ENCODE results near the gene SERGEF.
A peak's percentile ranks its signal among the peaks of the same experiment; 100 is the strongest.

The SERGEF gene

DNA sequence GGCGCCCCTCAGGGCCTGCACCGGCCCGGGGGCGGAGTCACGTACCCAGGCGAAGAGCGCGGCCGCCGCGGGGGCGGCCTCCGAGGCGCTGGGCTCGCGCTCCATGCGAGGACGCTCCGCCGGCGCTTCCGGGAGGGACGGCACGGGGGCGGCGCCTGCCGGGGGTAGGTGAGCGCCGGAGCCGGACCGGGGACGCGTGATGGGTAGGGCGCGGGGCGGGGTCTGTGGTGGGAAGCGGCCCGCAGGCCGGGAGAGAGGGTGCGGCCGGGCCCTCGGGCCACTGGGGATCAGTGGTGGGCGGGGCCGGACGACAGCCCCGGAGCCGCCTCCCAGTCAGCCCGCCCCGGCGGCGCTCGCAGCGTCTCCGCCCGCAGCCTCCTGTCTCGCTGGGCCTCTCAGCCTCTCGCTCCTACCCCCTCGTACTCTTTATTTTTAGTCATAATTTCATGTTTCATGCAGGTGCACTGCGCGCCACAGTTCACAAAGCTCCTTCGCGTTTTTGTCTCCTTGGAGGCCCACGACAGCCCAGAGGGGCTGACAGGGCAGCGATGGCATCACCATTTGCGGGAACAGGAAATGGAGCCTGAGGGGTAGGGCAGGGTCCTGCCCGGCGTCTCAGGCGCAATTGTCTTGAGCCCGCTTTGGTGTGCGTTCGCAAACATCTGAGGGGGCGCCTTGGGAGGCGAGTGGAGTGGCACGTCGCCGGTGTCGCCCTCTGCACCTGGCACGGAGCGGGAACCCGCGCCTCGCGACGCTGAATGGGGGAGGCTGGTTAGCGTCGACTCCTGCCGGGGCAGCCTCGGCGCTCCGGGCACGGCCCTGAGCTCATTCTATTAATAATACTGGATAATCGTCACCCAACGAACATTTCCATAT, at the start of gene SERGEF:
Gene SERGEF (minus strand): TSS at position 142 of the 876 bp plus-strand sequence. CDS start 37 bp downstream, at position 105.
- peak within 1 kb of the TSS; percentile 92 for H3K4me3 ChIP-seq (ENCODE audit: low read depth, low read length)
- peak within 1 kb of the TSS; percentile 47 for H3K9ac ChIP-seq (ENCODE audit: low read depth, low read length)
- H3K27me3 ChIP-seq (ENCODE audit: control insufficient read depth, insufficient read depth, low read length) = peaks cover 27% of the 10 kb centered on the region
- H3K4me1 ChIP-seq (ENCODE audit: control insufficient read depth, insufficient read depth, low read length) = peaks cover 8% of the 10 kb centered on the region
- no peaks in the 10 kb centered on the region for H3K36me3 ChIP-seq (ENCODE audit: control insufficient read depth, insufficient read depth, low read length)
- H3K9me3 ChIP-seq (ENCODE audit: control insufficient read depth, insufficient read depth, low read length) = no peaks in the 10 kb centered on the region

DNA sequence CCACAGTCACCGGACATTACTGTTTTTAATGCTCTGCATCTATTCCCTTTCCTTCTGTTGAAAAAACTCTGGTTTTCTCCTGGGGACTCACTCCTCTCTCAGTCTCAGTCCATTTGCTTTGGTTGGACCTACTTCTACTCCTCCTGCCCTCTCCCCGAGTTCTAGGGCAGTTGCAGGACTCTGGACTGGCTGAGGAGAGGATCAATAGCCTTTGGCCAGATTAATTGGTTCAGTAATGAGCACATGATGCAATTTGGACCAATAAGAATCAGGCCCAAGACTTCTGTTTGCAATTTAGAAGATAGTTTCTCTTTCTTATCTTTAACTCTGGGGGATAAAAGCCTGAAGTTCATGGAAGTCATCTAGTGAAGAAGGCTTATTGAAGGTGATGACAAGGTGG, 48.5 kb upstream of the SERGEF start:
- Histone ChIP-seq H3K36me3 (ENCODE audit: control insufficient read depth, insufficient read depth, low read length) (no peaks in the 10 kb centered on the region), H3K9me3 (ENCODE audit: control insufficient read depth, insufficient read depth, low read length) (no peaks in the 10 kb centered on the region), H3K4me3 (ENCODE audit: low read depth, low read length) (no peak overlapping the region), H3K27me3 (ENCODE audit: control insufficient read depth, insufficient read depth, low read length) (no peaks in the 10 kb centered on the region), H3K4me1 (ENCODE audit: control insufficient read depth, insufficient read depth, low read length) (no peaks in the 10 kb centered on the region), H3K9ac (ENCODE audit: low read depth, low read length) (no peak overlapping the region)

DNA sequence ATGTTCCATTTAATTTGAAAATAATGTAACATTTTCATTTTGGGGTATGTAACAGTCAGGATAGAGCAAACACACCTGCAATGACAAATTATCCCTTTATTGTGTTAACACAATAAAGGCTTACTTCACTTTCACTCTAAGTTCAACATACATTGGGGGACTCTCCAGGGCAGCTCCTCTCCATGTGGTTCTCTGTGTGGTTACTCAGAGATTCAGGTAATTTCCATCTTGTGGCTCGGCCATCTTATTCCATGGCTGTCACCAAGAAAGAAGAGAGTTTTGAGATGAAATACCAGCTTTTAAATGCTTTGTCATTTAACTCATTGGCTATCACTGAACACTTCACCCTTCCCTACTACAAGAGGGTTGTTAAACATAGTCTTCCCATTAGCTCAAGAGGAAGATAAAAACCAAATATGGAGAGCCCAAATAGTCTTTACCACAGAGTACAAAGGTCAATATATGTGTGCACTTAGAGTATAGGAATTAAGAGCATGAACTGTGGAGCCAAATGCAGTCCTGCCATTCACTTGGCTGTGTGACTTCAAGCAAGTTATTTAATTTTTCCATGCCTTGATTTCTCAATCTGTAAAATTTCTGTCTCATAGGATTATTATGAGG, 43.8 kb upstream of the SERGEF start:
- no peak overlapping the region for H3K4me3 ChIP-seq (ENCODE audit: low read depth, low read length)
- no peak overlapping the region for H3K9ac ChIP-seq (ENCODE audit: low read depth, low read length)
- no peaks in the 10 kb centered on the region for H3K36me3 ChIP-seq (ENCODE audit: control insufficient read depth, insufficient read depth, low read length)
- H3K27me3 ChIP-seq (ENCODE audit: control insufficient read depth, insufficient read depth, low read length) = no peaks in the 10 kb centered on the region
- H3K4me1 ChIP-seq (ENCODE audit: control insufficient read depth, insufficient read depth, low read length) = no peaks in the 10 kb centered on the region
- no peaks in the 10 kb centered on the region for H3K9me3 ChIP-seq (ENCODE audit: control insufficient read depth, insufficient read depth, low read length)

DNA sequence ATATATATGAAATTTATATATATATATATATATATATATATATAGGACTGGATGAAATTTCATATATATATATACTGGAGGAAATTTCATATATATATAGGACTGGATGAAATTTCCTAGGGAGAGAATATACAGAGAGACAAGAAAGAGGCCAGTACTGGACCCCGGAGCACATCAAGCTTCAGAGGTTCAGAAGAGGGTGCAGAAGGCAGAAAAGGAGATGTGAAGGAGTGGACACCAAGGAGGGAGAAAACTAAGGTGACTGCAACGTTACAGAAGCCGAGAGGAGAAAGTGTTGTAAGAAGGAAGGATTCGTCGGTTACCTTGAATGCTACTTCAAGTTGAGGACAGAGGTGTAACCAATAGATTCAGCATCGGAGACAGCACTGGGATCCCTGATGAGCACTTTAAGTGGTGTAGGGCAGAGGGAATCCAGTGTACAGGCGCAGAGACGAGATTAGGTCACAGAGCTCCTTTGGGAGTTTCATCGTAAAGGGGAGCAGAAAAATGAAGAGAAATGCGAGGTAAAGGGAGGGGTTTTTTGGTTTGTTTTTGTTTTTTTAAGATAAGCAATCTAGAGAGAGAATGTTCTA, 41.8 kb upstream of the SERGEF start:
- no peak overlapping the region for H3K9ac ChIP-seq (ENCODE audit: low read depth, low read length)
- H3K4me3 ChIP-seq (ENCODE audit: low read depth, low read length) = no peak overlapping the region
- H3K9me3 ChIP-seq (ENCODE audit: control insufficient read depth, insufficient read depth, low read length) = no peaks in the 10 kb centered on the region
- H3K27me3 ChIP-seq (ENCODE audit: control insufficient read depth, insufficient read depth, low read length) = no peaks in the 10 kb centered on the region
- H3K4me1 ChIP-seq (ENCODE audit: control insufficient read depth, insufficient read depth, low read length) = no peaks in the 10 kb centered on the region
- no peaks in the 10 kb centered on the region for H3K36me3 ChIP-seq (ENCODE audit: control insufficient read depth, insufficient read depth, low read length)

DNA sequence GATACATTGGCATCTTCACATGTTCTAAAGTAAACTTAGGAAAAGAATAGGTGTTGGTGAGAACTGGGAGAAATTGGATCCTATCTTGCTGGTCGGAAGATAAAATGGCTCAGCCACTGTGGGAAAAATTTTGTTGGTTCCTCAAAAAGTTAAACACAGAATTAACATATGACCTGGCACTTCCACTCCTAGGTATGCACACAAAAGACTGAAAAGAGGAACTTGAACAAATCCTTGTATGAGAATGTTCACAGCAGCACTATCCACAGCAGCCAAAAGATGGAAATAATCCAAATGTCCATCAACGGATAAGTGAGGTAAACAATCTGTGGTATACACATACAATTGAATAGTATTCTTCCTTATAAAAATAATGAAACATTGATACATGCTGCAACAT, 38.0 kb upstream of the SERGEF start:
- H3K36me3 ChIP-seq (ENCODE audit: control insufficient read depth, insufficient read depth, low read length) = no peaks in the 10 kb centered on the region
- H3K4me1 ChIP-seq (ENCODE audit: control insufficient read depth, insufficient read depth, low read length) = no peaks in the 10 kb centered on the region
- H3K4me3 ChIP-seq (ENCODE audit: low read depth, low read length) = no peak overlapping the region
- H3K9me3 ChIP-seq (ENCODE audit: control insufficient read depth, insufficient read depth, low read length) = no peaks in the 10 kb centered on the region
- peaks cover 24% of the 10 kb centered on the region for H3K27me3 ChIP-seq (ENCODE audit: control insufficient read depth, insufficient read depth, low read length)
- no peak overlapping the region for H3K9ac ChIP-seq (ENCODE audit: low read depth, low read length)

DNA sequence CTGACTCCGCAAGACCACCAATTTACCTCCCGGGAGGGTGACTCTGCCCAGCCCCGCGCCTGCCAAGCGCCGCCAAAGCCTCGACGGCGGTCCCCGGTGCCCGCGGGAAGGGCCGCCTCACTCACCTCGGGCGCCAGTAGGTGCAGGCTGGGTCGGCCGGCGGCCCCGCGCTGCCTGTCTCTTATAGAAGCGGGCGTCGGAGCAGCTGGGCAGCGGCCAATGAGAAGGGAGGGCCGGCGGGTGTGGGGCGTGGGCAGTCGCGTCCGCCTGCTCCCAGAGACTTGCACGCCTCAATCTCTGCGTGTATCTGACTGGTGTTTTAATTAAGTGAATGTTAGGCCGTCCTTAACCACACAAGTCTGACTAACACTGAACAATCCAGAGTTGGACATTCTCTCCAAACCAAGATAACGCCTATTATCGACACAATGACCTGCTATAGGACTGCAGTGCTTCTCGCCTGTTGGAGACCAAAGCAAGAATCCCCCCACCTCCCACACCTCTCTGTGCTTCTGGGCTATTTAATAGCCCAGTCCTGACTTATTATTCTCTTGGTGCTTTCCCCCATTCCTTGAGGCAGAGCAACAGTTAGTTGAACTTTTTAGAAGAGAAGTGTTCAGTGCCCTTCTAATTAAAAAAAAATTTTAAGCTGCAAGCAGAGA, 33.4 kb upstream of the SERGEF start, which contains the start of gene TPH1:
Gene TPH1 (minus strand): TSS at position 154 of the 662 bp plus-strand sequence. CDS start 5,507 bp downstream, outside the sequence.
- Histone ChIP-seq H3K27me3 (ENCODE audit: control insufficient read depth, insufficient read depth, low read length) (peaks cover 41% of the 10 kb centered on the region), H3K4me3 (ENCODE audit: low read depth, low read length) (peak within 1 kb of the TSS; percentile 26), H3K9me3 (ENCODE audit: control insufficient read depth, insufficient read depth, low read length) (no peaks in the 10 kb centered on the region), H3K9ac (ENCODE audit: low read depth, low read length) (no peak within 1 kb of the TSS), H3K36me3 (ENCODE audit: control insufficient read depth, insufficient read depth, low read length) (no peaks in the 10 kb centered on the region), H3K4me1 (ENCODE audit: control insufficient read depth, insufficient read depth, low read length) (no peaks in the 10 kb centered on the region)

DNA sequence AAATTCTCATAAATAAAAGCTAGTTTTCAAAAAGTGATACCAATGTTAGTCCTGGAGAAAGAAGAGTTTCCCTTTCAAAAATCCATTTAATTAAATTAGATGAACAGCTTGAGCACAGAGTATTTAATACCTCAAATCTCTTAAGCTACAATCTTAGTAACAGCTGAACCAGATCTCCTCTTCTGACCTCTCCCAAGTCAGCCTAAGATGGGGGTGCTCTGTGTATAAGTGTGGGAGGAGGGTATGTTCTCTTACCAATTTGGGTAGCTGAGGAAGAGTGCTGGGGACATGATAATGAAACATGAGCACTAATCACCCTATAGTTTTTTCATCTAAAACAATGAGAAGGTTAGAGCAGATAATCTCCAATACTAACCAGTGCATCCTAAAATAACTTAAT, 23.6 kb upstream of the SERGEF start:
- H3K9ac ChIP-seq (ENCODE audit: low read depth, low read length) = no peak overlapping the region
- no peaks in the 10 kb centered on the region for H3K4me1 ChIP-seq (ENCODE audit: control insufficient read depth, insufficient read depth, low read length)
- H3K36me3 ChIP-seq (ENCODE audit: control insufficient read depth, insufficient read depth, low read length) = no peaks in the 10 kb centered on the region
- no peak overlapping the region for H3K4me3 ChIP-seq (ENCODE audit: low read depth, low read length)
- H3K9me3 ChIP-seq (ENCODE audit: control insufficient read depth, insufficient read depth, low read length) = no peaks in the 10 kb centered on the region
- H3K27me3 ChIP-seq (ENCODE audit: control insufficient read depth, insufficient read depth, low read length) = no peaks in the 10 kb centered on the region

DNA sequence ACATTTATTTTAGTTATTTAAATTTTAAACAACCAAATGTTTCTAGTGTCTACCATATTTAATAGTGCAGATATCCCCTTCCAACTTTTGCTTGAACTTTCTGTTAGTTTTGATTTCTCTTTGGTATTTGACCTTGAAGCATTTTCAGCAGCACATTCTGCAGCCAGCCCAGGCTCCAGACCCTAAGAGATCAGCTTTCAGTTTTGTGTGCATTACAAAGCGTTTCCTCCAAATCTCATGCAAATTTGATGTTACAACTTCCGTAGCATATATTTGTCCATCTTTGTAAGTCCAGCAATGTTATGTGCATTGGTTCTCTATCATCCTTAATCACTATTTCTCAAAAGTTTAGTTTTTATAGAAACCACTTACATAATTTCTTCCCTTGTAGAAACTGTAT, 14.6 kb upstream of the SERGEF start:
- no peak overlapping the region for H3K4me3 ChIP-seq (ENCODE audit: low read depth, low read length)
- no peak overlapping the region for H3K9ac ChIP-seq (ENCODE audit: low read depth, low read length)
- no peaks in the 10 kb centered on the region for H3K9me3 ChIP-seq (ENCODE audit: control insufficient read depth, insufficient read depth, low read length)
- H3K27me3 ChIP-seq (ENCODE audit: control insufficient read depth, insufficient read depth, low read length) = no peaks in the 10 kb centered on the region
- no peaks in the 10 kb centered on the region for H3K4me1 ChIP-seq (ENCODE audit: control insufficient read depth, insufficient read depth, low read length)
- no peaks in the 10 kb centered on the region for H3K36me3 ChIP-seq (ENCODE audit: control insufficient read depth, insufficient read depth, low read length)

DNA sequence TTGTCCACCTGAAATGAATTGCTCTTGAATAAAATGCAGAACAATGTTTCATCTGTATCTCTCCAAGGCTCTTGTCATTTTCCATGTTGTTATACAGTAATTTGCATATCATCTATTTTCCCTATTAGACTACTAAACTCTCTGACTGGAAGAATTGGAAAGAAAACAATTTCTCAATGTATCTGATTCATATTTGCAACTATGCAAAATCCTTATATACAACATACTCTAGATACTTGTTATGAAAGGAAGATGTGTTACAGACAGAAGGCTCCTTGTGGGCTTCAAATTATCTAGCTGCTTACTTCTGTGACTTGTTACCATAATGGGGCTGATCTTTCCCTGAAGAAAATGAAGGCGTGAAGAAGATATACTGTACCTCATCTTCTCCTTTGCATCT, 9.6 kb upstream of the SERGEF start:
- no peaks in the 10 kb centered on the region for H3K27me3 ChIP-seq (ENCODE audit: control insufficient read depth, insufficient read depth, low read length)
- no peak overlapping the region for H3K4me3 ChIP-seq (ENCODE audit: low read depth, low read length)
- no peaks in the 10 kb centered on the region for H3K36me3 ChIP-seq (ENCODE audit: control insufficient read depth, insufficient read depth, low read length)
- H3K9ac ChIP-seq (ENCODE audit: low read depth, low read length) = no peak overlapping the region
- H3K9me3 ChIP-seq (ENCODE audit: control insufficient read depth, insufficient read depth, low read length) = no peaks in the 10 kb centered on the region
- no peaks in the 10 kb centered on the region for H3K4me1 ChIP-seq (ENCODE audit: control insufficient read depth, insufficient read depth, low read length)

DNA sequence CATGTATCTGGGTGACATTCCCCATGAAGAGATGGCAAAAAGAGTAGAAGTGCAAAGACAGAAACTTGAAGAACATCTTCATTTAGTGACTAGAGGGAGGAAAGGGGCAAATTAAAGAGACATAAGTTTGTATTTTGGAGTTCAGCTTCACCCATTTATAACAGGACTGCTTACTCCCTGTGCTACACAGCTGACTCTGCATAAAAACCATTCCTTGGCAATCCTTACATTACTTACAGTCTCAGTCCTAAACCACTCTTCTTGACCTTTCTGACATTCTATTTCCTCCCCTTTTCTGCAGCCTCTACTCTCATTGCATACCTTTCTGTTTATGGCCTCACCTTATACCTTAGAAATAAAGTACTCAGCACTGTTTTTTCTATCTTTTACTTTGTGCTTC, 6.8 kb upstream of the SERGEF start:
- Histone ChIP-seq H3K9ac (ENCODE audit: low read depth, low read length) (no peak overlapping the region), H3K9me3 (ENCODE audit: control insufficient read depth, insufficient read depth, low read length) (no peaks in the 10 kb centered on the region), H3K36me3 (ENCODE audit: control insufficient read depth, insufficient read depth, low read length) (no peaks in the 10 kb centered on the region), H3K4me1 (ENCODE audit: control insufficient read depth, insufficient read depth, low read length) (no peaks in the 10 kb centered on the region), H3K4me3 (ENCODE audit: low read depth, low read length) (no peak overlapping the region), H3K27me3 (ENCODE audit: control insufficient read depth, insufficient read depth, low read length) (peaks cover 10% of the 10 kb centered on the region)

DNA sequence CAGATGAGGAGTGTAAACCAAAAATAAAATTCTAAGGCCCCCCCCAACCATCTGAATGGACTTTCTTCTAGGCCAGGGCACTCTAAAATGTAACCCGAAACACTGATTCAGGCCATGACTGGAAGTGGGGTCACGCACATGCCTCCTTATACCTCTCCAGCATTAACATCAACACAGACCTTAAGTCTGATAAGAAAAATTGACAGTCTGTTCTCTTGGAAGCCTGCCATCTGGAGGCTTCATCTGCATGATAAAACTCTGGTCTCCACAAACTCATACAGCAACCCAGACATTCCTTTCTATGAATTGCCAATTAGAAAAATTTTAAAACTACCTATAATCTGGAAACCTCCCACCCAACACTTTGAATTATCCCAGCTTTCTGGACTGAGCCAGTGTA, 3.9 kb upstream of the SERGEF start:
- no peak overlapping the region for H3K4me3 ChIP-seq (ENCODE audit: low read depth, low read length)
- H3K4me1 ChIP-seq (ENCODE audit: control insufficient read depth, insufficient read depth, low read length) = peaks cover 7% of the 10 kb centered on the region
- peaks cover 24% of the 10 kb centered on the region for H3K27me3 ChIP-seq (ENCODE audit: control insufficient read depth, insufficient read depth, low read length)
- H3K9ac ChIP-seq (ENCODE audit: low read depth, low read length) = no peak overlapping the region
- H3K9me3 ChIP-seq (ENCODE audit: control insufficient read depth, insufficient read depth, low read length) = no peaks in the 10 kb centered on the region
- H3K36me3 ChIP-seq (ENCODE audit: control insufficient read depth, insufficient read depth, low read length) = no peaks in the 10 kb centered on the region

All from iPS-15b (cell line).